NCI-H345 treated with DMSO at 0.1 percent for 48 hours (cell line): Measurements from ENCODE around the gene SUSD2.

Source experiments
- DNase-seq: peaks from one replicate; lab custom pipeline; 2025; ENCODE audit not compliant: unreplicated experiment; lab: John Stamatoyannopoulos, UW

The SUSD2 gene

DNA sequence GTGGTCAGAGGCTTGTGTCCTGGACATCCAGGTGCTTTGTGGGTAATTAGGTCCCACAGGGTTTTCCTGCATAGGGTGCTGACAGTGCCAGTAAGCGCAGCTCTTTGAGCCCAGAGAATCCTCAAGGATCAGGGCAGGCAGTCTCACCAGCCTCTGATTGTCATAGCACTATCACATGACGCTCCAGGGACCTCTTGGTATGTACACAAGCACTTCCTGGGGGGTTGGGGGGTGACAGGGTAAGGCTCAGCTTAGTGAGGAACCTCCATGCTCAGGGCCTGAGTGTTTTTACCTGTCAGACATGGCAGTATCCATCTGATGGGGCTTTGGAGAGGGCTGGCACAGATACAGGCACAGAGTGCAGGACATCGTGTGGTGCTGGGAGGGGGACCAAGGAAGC, 27.9 kb upstream of the SUSD2 start:
- DNase-seq, result no peak

DNA sequence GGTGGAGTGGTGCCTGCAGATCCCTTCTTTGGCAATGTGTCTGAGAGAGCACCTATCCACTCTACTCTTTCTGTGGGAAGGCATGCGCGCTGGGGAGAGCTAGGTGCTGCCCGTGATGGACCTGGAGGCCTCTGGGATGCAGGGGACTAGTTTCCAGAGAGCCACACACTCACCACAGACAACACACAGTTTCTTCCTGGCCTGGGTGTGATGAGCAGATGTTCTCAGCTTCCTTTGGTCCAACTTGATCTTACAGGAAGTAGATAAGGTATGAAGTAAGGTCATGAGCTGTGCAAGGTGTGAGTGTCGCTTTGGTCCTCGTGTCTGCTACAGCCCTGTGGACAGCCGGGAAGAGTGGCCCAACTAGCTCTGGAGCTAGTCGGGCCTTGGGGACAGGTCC, 27.3 kb upstream of the SUSD2 start:
- no peak for DNase-seq

DNA sequence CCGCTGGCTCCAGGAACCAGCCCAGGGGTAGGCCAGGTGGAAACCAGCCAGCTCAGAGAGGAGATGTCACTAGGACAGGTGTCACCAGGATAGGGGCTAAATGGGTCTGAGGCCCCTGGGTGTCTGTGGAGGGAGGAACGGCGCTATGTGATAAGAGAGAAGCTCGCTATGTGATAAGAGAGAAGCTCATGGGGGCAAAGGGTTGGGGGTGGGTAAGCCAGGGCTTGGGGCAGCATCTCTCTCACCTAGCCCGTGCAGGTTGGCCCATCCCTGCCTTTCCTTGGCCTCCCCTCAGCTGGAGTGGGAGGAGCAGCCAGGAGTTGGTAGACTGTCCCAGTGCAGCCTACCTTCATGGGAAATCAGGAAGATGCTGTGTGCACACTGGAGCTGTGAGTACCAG, 26.5 kb upstream of the SUSD2 start:
- DNase-seq, result no peak

DNA sequence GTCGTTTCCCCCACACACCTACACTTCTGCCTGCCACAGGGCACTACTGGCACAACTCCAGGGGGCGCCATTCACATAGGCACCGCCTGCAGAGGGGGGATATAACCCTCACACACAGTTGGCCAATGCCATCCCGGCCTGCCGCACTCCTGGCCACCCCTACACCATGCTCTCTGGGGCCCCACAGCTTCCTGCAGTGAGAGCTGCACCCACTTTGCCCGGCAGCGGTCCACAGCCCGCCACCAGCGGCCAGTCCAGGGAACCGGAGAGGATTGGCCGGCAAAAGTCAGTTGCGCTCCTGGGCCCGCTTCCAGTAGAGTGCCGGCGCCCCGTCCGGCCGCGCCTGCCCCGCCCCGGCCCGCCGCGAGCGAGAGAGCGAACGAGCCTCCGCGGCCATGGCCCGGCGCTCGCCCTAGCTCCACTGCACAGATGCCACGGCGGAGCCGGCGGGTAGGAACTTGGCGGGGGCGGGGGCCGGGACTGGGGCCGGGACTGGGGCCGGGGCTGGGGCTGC, 25.6 kb upstream of the SUSD2 start:
- no peak for DNase-seq

DNA sequence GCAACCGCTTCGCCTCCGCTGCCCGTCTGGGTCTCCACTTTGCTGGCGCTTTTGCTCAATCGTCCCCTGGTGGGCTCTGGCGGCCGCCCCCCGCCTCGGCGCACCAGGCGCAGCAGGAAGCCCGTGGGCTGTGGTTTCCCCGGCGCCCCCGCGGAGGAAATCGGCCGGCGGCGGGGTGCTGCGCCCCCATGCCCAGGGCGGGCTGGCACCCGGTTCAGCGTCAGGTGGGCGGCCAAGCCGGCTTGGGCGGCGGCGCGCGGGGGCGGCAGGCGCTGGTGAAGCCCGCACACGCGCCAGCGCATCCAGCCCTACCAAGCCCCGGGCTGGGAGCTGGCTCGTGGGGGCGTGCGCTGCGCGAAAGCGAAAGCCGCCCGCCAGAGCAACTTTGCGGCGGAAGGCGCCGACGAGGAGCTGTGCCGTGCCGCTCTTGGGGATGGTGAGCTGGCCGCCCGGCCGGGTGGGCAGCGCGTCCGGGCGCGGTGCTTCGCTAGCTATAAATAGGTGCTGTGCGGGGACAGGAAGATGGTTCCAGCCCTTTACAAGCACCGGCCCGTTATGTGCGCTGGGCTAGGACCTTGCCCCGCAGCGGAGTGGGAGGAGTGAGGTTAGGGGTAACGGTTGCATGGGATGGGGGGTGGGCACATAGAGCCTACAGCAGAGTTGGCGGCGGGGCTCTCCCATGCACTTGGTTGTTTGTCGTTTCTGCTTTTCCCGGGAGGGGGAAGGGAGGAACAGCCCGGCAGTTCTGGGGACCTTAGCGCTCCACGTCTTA, 25.0 kb upstream of the SUSD2 start:
- DNase-seq, result no peak

DNA sequence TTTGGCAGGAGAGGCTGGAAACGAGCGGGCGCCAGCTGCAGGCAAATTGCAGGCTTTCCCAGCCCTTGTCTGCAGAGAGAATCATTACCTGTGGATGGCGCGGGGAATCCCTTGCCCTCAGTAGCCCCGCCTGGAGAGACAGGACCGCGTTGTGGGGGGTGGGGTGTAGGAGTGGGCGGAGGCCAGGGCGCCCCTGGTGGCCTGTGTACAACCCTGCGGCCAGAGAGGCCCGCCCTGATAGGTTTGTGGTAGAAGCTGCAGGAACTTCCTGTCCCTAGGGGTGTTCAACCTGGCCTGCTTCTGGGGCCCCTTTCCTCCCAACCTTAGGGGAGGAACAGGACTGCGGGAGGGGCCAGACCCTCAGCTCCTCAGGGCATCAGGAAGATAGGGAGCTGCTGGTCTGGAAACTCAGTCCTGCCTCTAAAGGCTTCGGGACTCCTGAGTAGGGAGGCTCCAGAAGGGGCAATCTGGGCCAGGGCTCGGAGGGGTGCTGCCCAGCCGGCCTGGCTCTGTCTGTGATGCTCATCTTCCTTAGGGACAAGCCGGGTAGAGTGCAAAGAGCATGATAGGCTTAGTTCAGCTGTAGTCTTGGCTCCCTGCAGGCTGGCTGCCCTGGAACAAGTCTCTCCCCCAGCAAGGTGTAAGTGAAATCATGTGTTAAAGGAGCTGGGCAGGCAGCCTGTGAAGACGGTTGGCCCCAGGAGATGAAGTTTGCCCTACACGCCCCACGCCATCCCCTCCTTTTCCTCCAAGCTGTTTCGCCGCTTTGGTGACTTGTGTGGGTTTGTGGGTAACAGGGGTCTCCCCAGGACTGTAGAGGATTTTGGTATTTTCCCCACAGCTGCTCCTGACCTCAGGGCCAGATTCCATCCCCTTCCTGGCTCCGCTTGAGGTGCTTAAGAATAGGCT, 24.1 kb upstream of the SUSD2 start:
- DNase-seq, result no peak

DNA sequence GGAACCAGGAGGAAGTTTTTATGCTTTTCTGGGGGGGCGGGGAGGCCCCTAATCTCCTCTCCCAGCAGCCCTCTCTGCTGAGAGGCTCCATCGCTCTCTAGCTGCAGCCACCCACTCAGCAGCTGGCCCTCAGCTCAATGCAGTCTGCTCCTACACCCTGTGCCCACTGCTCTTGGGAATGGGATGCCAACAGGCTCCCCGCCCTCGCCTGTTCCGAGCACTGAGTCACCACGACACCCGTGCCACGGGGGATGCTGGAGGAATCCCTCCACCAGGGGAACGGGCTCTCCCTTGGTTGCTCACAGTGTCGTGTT, 23.5 kb upstream of the SUSD2 start:
- DNase-seq, result no peak

DNA sequence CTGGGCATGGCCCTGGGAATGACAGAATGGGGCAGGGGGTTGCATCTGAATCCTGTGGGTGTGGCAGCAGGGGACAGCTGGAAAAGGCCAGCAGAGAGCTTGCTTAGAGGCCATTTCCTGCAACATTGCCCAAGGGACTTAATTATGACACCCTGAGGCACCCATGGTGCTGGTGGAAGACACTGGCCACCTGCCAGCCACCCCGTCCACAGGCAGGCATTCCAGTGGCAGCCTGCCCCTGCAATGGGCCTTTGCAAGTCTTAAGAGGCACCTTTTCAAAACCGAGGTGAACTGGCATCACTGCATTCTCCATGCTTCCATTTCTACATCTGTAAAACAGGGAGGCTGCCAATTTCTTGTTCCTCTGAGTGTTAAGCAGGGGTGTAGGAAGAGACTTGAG, 21.6 kb upstream of the SUSD2 start:
- DNase-seq, result no peak

DNA sequence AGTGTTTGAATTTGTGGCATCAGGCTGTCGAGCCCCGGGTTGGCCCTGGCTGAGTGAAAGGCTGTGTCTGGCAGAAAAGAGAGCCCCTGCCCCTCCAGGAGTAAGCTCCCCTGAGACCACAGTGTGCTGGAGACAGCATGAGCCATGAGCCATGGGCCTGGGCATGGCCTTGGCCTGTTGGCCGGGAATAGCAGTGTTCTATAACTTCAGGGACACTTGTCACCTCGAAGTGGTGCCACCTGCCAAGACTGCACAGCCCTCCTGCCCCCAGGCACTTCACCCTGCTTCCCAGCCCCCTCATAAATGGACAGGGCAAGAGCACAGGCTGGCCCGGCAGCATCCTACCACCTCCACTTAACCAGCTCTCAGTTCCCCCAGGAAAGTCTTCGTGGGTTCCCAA, 20.7 kb upstream of the SUSD2 start:
- no peak for DNase-seq

DNA sequence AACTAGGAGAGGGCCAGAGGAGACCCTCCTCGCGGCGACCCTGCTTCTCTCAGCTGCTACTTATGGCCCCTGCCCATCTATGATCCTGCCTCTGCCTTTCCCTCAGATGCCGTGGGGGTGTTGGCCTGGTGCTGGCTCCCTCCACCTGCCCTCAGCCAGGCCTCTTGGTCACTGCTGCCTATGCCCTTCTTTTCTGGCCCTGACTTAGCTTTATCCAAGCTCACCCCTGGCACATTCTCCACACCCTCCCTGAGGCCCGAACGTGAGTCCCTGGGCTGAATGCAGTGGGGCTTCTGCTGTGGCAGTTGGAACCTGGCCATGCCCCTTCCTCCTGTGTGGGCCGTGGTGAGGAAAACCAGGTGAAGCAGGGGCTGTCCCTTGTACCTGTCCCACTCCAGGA, 19.8 kb upstream of the SUSD2 start:
- DNase-seq, result no peak

DNA sequence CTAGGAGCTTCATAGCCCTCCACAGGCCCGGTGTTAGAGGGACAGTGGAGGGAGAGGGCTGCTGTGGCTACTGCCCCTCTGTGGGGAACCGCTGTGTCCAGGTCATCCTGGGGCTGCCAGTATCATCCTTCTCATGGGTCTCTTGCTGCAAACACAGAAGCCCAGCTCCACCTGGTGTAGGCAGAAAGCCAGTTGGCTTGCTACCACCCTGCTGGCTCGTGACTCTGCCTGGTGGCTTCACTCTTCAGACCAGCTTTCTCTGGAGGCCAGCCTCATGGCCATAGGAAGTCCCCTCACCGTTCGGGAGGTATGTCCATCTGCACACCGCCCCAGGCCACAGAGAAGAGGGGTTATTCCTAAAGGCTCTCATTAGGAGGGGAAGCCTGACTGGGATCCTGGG, 19.4 kb upstream of the SUSD2 start:
- DNase-seq, result no peak

DNA sequence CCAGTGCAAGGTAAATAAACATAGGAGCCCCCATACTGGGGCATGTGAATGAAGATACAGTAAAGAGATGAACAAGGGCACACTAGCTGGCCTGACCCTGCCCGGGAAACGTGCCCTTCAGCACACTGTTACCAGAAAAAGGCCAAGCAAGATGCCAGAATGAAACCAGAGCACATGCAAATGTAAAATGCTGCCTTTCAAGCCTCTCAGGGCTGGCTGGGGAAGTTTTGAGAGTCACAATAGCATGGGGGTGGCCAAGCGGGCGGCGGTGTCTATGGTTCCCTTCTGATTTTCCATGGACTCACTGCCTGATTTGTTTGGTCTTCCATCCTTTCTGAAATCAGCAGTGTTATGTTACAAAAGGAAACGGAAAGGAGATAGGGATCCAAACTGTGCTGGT, 18.9 kb upstream of the SUSD2 start:
- DNase-seq, result no peak

DNA sequence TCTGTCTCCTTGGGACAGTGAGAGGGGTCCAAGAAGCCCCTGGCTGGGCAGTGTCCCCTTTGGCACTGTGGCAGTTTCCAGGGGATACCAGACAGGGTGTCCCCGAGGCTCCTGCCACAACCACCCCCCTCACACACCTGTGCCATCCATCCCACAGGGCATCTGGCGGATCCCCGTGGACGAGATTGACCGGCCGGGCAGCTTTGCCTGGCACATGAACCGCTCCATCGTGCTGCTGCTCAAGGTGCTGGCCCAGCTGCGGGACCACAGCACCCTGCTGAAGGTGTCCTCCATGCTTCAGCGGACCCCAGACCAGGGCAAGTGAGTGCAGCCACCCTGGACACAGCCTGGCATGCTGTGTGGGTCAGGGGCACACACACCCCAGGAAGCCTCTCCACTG, 17.0 kb upstream of the SUSD2 start:
- no peak for DNase-seq

DNA sequence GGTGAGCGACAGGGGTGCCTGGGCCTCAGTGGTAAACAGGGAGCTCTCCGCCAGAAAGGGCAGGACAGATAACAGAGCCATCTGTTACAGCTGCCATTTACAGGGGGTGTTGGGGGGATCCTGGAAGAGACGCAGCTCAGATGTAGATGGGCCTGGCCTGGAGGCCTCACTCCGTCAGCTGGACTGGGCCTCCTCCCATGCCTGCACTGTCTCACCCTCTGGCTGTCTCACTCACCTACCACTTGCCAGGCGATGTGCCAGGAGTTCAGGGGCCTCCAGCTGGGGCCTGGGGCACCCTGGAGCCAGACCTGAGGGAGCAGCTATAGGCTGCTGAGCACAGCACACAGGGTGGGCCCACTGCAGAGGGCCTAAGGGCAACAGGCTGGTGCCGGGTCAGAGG, 16.3 kb upstream of the SUSD2 start:
- no peak for DNase-seq

DNA sequence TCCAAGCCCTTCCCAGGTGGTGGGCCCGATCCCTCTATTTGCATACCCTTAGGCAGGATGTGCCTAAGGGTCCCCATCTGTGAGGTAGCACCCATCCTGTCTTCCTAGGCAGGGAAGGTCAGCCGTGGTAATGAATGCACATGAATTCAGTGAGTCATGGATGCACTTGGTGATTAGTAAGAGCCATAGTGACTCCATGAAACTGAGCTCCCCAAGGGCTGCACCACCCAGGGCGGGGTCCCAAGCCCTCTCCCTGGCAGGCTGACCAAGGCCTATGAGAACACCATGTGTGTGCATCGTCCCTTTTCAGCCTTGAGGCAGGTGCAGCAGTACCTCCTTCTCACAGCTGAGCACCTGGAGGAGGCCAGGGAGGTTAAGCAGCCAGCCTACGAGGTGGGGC, 15.6 kb upstream of the SUSD2 start:
- no peak for DNase-seq

DNA sequence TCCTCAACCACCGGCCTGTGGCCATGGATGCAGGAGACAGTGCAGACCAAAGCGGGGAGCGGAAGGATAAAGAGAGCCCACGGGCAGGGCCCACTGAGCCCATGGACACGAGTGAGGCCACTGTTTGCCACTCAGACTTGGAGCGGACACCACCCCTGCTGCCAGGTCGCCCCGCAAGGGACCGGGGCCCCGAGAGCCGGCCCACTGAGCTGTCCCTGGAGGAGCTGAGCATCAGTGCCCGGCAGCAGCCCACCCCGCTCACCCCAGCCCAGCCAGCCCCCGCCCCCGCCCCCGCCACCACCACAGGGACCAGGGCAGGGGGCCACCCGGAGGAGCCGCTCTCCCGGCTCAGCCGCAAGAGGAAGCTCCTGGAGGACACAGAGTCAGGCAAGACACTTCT, 14.5 kb upstream of the SUSD2 start:
- DNase-seq, result no peak

DNA sequence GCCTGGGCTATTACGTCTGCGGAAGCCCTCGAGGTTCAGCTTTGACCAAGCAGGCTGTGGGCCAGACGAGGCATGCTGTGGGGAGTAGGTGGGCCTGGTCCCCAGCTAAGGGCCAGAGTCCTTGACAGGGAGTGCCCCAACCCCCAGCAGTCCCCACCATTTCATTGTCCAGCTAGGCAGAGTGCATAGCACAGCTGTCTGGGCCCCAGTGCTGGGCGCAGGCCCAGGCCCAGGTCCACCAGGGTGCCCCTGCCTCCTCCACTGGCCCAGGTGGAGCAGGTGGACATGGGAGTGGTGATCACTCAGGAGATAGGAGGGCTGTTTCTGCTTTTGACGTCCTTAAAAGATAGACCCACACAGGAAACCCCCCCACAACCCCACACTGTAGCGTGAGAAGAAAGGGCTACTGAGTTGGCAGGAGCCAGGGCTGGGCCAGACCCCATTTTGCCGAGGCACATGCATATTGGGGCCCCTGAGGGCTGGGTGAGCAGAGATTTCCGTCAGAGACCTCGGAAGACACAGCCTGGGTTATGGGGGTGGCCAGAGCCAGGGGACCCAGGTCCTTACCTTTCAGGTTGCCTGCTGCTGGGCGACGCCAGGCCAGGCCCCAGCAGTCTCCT, 11.7 kb upstream of the SUSD2 start:
- DNase-seq, result no peak

DNA sequence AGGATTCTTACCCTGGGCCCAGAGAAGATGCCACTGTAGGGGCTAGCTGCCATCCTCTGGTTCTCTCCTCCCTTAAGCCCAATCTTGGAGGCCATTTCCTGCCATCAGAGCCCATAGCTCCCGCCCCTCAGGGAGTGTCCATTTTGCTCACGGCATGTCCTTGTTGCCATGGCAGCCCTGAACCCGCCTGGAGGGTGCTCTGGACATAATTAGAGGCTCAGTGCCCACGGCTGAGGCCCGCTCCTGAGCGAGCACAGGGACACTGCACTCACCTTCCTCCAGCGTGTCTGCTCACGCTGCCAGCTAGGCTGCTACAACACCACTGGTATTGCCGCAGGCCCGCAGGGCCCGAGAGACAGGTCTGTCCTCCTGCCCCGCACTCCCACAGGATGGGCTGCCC, 11.1 kb upstream of the SUSD2 start:
- no peak for DNase-seq

DNA sequence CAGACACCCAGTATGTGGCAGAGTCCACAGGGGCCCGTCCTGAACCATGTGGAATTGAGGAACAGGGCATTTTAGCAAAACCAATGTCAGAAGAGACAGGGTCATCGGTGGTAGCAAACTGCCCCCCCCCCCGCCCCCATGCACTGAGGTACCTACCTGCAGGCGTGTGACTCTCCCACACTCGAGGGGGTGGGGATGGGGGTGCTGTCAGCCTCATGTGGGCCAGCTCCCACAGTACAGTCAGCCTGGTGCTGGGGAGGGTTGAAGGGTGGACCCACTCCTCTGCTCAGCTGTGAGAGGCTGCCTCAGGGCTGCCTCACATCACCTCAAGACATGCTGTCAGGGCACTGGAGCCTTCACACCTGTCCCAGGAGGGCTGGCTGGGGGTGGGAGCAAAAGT, 10.7 kb upstream of the SUSD2 start:
- no peak for DNase-seq

DNA sequence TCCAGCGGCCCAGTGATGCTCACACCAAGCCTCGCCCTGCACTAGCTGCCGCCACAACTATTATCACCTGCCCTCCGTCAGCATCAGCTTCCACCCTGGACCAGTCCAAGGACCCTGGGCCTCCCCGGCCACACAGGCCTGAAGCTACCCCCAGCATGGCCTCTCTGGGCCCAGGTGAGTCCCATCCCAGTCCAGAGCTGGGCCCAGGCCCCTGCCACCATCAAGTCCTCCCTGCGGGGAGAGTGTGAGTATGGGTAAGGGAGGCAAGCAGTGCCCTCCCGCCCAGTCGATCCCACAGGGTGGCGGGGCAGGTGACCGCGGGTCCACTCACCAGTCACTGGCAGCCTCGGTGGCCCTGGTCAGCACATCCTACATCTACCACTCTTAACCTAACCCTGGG, 9.5 kb upstream of the SUSD2 start:
- DNase-seq, result no peak

DNA sequence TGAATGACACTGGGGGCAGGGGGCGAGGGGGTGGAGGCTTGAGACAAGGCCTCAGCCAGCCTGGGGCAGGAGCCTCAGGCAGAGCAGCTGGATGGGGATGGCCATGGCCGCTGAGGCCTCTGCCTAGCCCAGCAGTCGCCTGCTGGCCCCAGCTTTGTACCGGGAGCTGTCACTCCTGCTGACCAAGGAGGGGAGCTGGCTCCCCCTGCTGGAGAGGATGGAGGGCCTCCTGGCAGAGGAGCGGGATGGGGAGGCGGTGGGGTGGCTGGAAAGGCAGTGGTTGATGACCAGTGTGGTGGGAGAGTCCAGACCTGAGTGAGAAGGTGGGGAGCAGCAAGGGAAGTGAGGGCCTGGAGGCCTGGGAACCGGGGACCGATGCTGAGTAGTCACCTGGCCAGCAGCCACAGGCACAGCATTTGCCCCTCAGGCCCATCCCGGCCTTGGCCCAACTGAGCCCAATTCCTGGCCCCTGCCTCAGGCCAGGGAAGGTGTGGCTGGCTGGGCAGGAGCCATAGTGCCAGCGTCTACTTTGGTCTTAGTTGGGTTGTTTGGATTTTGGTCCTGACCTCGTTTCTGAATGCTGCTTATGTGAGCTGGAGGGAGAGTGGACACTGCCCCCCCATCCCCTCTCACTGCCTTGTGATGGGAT, 6.0 kb upstream of the SUSD2 start:
- no peak for DNase-seq

DNA sequence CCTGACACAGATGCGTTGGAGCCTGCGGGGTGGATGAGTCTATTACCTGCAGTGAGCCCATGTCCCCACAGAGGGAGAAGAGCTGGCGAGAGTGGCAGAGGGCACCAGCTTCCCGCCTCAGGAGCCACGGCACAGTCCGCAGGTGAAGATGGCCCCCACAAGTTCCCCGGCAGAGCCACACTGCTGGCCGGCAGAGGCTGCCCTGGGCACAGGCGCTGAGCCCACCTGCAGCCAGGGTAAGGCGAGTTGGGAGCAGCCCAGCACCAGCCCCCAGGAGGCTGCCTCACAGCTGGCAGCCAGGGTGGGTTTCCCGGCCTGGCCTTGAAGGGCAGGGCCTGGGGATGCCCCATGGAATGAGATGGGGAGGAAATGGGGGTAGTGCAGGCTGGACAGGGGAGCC, 5.2 kb upstream of the SUSD2 start:
- DNase-seq, result no peak
